Measurements from ENCODE around the gene GRID1. TPM values are rescaled to one million over a fixed set of nuclear protein-coding genes. Genes with fewer than 3 reads are reported as not detected.

GRID1 gene
- total RNA-seq, 1 donor from 2014 or later: 0.75 TPM

DNA sequence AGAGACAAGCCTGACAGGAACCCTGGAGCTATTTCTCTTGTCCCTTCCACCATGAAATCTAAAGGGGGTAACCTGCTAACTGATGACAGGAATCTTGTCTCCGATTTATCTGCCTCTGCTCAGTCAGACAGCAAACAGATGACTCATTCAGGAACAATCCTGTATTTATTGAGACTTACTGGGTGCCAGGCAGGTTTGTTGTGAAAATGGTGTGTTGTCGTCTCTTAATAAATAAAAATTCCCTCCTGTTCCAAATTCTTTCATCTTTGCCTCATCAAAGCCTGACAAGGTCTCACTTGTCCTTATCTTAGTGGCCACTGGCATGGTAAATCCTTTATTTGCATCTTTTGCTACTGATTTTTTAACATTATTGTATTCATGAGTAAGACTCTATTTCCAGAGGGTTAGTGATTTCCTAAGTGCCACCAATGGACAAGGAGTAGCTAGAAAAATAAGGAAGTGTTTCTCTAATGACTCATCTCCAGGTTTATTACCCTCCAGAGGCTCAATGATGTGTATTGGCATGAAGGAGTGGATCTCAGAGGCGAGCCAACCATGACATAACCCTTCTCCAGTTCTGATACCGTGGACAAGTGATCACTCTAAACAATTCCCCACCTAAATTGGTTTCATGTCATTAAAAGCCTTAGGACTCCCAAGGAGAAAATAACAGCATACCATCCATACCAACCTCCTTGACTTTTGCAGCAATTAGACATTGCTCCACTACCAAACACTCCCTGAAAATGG, 724.0 kb downstream of the GRID1 start:
- Histone ChIP-seq H3K27me3 (ENCODE audit: insufficient read depth, low read length) (no peaks in the 10 kb centered on the region), H3K36me3 (ENCODE audit: insufficient read depth, low read length) (no peaks in the 10 kb centered on the region), H4K20me1 (ENCODE audit: insufficient read depth, low read length) (no peaks in the 10 kb centered on the region), H3K27ac (ENCODE audit: low read depth, low read length) (peak overlapping the region; percentile 85), H3K79me2 (ENCODE audit: insufficient read depth, low read length) (no peaks in the 10 kb centered on the region), H3K9ac (ENCODE audit: low read length) (peak overlapping the region; percentile 49), H3K4me2 (ENCODE audit: low read length) (peak overlapping the region; percentile 68), H2AFZ (ENCODE audit: low read depth, low read length) (no peak overlapping the region), H3K4me3 (ENCODE audit: insufficient read depth, low read depth, low read length) (no peak overlapping the region), H3K4me1 (ENCODE audit: insufficient read depth, low read length) (peaks cover 28% of the 10 kb centered on the region), H3K9me3 (ENCODE audit: insufficient read depth, low read depth, low read length) (no peaks in the 10 kb centered on the region)
- Mint-ChIP-seq H3K27ac (ENCODE audit: unreplicated experiment) (peak overlapping the region; percentile 72), H3K4me1 (ENCODE audit: low read depth, unreplicated experiment) (peaks cover 19% of the 10 kb centered on the region), H3K4me3 (ENCODE audit: unreplicated experiment) (no peak overlapping the region), H3K36me3 (ENCODE audit: low read depth, unreplicated experiment) (no peaks in the 10 kb centered on the region), H3K27me3 (ENCODE audit: low read depth, unreplicated experiment) (no peaks in the 10 kb centered on the region), H3K9me3 (ENCODE audit: unreplicated experiment) (peaks cover 2% of the 10 kb centered on the region)
- DNase-seq (ENCODE audit: low read depth) (peak; percentile 69), FAIRE-seq (no peak)
- no peak for TF ChIP-seq EZH2 (IDR thresholded peaks at IDR 0.05; ENCODE audit: insufficient read depth, low read length)
- TF ChIP-seq, protein P1, sequence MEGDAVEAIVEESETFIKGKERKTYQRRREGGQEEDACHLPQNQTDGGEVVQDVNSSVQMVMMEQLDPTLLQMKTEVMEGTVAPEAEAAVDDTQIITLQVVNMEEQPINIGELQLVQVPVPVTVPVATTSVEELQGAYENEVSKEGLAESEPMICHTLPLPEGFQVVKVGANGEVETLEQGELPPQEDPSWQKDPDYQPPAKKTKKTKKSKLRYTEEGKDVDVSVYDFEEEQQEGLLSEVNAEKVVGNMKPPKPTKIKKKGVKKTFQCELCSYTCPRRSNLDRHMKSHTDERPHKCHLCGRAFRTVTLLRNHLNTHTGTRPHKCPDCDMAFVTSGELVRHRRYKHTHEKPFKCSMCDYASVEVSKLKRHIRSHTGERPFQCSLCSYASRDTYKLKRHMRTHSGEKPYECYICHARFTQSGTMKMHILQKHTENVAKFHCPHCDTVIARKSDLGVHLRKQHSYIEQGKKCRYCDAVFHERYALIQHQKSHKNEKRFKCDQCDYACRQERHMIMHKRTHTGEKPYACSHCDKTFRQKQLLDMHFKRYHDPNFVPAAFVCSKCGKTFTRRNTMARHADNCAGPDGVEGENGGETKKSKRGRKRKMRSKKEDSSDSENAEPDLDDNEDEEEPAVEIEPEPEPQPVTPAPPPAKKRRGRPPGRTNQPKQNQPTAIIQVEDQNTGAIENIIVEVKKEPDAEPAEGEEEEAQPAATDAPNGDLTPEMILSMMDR (IDR thresholded peaks at IDR 0.05; ENCODE audit: insufficient read depth, low read depth, low read length): no peak

- peak overlapping the region; percentile 72 for H3K27ac Mint-ChIP-seq (ENCODE audit: unreplicated experiment)
- H3K9me3 Mint-ChIP-seq (ENCODE audit: unreplicated experiment): peaks cover 2% of the 10 kb centered on the region
- Histone ChIP-seq H3K4me3 (ENCODE audit: insufficient read depth, low read depth, low read length) (no peak overlapping the region), H3K36me3 (ENCODE audit: insufficient read depth, low read length) (no peaks in the 10 kb centered on the region), H3K27ac (ENCODE audit: low read depth, low read length) (peak overlapping the region; percentile 85), H4K20me1 (ENCODE audit: insufficient read depth, low read length) (no peaks in the 10 kb centered on the region), H2AFZ (ENCODE audit: low read depth, low read length) (no peak overlapping the region), H3K79me2 (ENCODE audit: insufficient read depth, low read length) (no peaks in the 10 kb centered on the region), H3K4me1 (ENCODE audit: insufficient read depth, low read length) (peaks cover 28% of the 10 kb centered on the region), H3K9ac (ENCODE audit: low read length) (peak overlapping the region; percentile 49), H3K27me3 (ENCODE audit: insufficient read depth, low read length) (no peaks in the 10 kb centered on the region), H3K9me3 (ENCODE audit: insufficient read depth, low read depth, low read length) (no peaks in the 10 kb centered on the region), H3K4me2 (ENCODE audit: low read length) (peak overlapping the region; percentile 68)
- DNase-seq (ENCODE audit: low read depth) (peak; percentile 32), FAIRE-seq (no peak)
- peaks cover 19% of the 10 kb centered on the region for H3K4me1 Mint-ChIP-seq (ENCODE audit: low read depth, unreplicated experiment)
- no peaks in the 10 kb centered on the region for H3K36me3 Mint-ChIP-seq (ENCODE audit: low read depth, unreplicated experiment)
- no peaks in the 10 kb centered on the region for H3K27me3 Mint-ChIP-seq (ENCODE audit: low read depth, unreplicated experiment)
- H3K4me3 Mint-ChIP-seq (ENCODE audit: unreplicated experiment): no peak overlapping the region
- TF ChIP-seq, protein P1 (IDR thresholded peaks at IDR 0.05; ENCODE audit: insufficient read depth, low read depth, low read length): no peak
- no peak for TF ChIP-seq EZH2 (IDR thresholded peaks at IDR 0.05; ENCODE audit: insufficient read depth, low read length)
These were observed 724.5 kb downstream of the GRID1 start for GRCh38 chr10:85642082-85642420.

GRCh38 chr10:85641479-85642009, 725.1 kb downstream of the GRID1 start:
- Mint-ChIP-seq H3K4me1 (ENCODE audit: low read depth, unreplicated experiment) (peaks cover 18% of the 10 kb centered on the region), H3K4me3 (ENCODE audit: unreplicated experiment) (no peak overlapping the region), H3K27me3 (ENCODE audit: low read depth, unreplicated experiment) (no peaks in the 10 kb centered on the region), H3K36me3 (ENCODE audit: low read depth, unreplicated experiment) (no peaks in the 10 kb centered on the region), H3K9me3 (ENCODE audit: unreplicated experiment) (peaks cover 1% of the 10 kb centered on the region), H3K27ac (ENCODE audit: unreplicated experiment) (no peak overlapping the region)
- Histone ChIP-seq H4K20me1 (ENCODE audit: insufficient read depth, low read length) (no peaks in the 10 kb centered on the region), H3K27ac (ENCODE audit: low read depth, low read length) (no peak overlapping the region), H2AFZ (ENCODE audit: low read depth, low read length) (no peak overlapping the region), H3K79me2 (ENCODE audit: insufficient read depth, low read length) (no peaks in the 10 kb centered on the region), H3K4me1 (ENCODE audit: insufficient read depth, low read length) (peaks cover 28% of the 10 kb centered on the region), H3K9me3 (ENCODE audit: insufficient read depth, low read depth, low read length) (no peaks in the 10 kb centered on the region), H3K9ac (ENCODE audit: low read length) (no peak overlapping the region), H3K4me2 (ENCODE audit: low read length) (peak overlapping the region; percentile 68), H3K4me3 (ENCODE audit: insufficient read depth, low read depth, low read length) (no peak overlapping the region), H3K27me3 (ENCODE audit: insufficient read depth, low read length) (no peaks in the 10 kb centered on the region), H3K36me3 (ENCODE audit: insufficient read depth, low read length) (no peaks in the 10 kb centered on the region)
- TF ChIP-seq, protein P1 (IDR thresholded peaks at IDR 0.05; ENCODE audit: insufficient read depth, low read depth, low read length): no peak
- no peak for TF ChIP-seq EZH2 (IDR thresholded peaks at IDR 0.05; ENCODE audit: insufficient read depth, low read length)
- FAIRE-seq (peak; percentile 26), DNase-seq (ENCODE audit: low read depth) (peak; percentile 53)
